ENCODE results near the gene FOSL1.

The FOSL1 gene

DNA sequence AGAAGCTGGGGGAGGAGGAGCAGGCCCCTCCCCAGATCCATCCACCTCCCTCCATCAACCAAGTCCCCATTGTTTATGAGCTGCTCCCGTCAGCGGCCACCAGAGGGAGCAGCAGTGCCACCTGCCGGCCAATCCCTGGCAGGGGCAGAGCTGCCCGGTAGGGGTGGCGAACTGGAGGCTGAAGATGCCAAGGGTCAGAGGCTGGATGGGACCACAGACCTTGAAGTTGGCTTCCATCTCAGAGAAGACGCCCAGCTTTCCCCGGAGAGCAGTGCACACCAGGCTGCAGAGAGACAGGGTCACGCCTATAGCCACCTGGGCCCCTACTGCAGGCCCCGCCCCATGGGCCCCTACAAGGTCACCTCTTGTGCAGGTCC lies 15.5 kb downstream of the FOSL1 start:
- Histone ChIP-seq H3K9ac (ENCODE audit: low read length) (no peak overlapping the region), H3K4me3 (ENCODE audit: low read depth, low read length, poor library complexity, severe bottlenecking) (no peak overlapping the region), H2AFZ (ENCODE audit: low read length) (no peak overlapping the region), H3K27ac (ENCODE audit: low read depth, low read length, poor library complexity, severe bottlenecking) (no peak overlapping the region), H3K27me3 (ENCODE audit: insufficient read depth, low read length) (no peaks in the 10 kb centered on the region), H3K36me3 (ENCODE audit: insufficient read depth, low read length) (peaks cover 43% of the 10 kb centered on the region), H3K9me3 (ENCODE audit: low read length) (no peaks in the 10 kb centered on the region), H3K9me2 (ENCODE audit: low read depth, low read length) (no peaks in the 10 kb centered on the region), H3F3A (ENCODE audit: insufficient read depth, low read length) (peaks cover 3% of the 10 kb centered on the region), H4K20me1 (ENCODE audit: insufficient read depth, low read length) (no peaks in the 10 kb centered on the region), H3K4me2 (ENCODE audit: low read length) (no peak overlapping the region), H3K79me2 (ENCODE audit: insufficient read depth, low read length) (no peaks in the 10 kb centered on the region), H3K4me1 (ENCODE audit: insufficient read depth, low read length, severe bottlenecking) (peaks cover 32% of the 10 kb centered on the region)
- TF ChIP-seq EZH2 (IDR thresholded peaks at IDR 0.05; ENCODE audit: borderline replicate concordance, low read length), result no peak
- TF ChIP-seq, protein P1, sequence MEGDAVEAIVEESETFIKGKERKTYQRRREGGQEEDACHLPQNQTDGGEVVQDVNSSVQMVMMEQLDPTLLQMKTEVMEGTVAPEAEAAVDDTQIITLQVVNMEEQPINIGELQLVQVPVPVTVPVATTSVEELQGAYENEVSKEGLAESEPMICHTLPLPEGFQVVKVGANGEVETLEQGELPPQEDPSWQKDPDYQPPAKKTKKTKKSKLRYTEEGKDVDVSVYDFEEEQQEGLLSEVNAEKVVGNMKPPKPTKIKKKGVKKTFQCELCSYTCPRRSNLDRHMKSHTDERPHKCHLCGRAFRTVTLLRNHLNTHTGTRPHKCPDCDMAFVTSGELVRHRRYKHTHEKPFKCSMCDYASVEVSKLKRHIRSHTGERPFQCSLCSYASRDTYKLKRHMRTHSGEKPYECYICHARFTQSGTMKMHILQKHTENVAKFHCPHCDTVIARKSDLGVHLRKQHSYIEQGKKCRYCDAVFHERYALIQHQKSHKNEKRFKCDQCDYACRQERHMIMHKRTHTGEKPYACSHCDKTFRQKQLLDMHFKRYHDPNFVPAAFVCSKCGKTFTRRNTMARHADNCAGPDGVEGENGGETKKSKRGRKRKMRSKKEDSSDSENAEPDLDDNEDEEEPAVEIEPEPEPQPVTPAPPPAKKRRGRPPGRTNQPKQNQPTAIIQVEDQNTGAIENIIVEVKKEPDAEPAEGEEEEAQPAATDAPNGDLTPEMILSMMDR (IDR thresholded peaks at IDR 0.05; ENCODE audit: low read length), result peak; percentile 100

DNA sequence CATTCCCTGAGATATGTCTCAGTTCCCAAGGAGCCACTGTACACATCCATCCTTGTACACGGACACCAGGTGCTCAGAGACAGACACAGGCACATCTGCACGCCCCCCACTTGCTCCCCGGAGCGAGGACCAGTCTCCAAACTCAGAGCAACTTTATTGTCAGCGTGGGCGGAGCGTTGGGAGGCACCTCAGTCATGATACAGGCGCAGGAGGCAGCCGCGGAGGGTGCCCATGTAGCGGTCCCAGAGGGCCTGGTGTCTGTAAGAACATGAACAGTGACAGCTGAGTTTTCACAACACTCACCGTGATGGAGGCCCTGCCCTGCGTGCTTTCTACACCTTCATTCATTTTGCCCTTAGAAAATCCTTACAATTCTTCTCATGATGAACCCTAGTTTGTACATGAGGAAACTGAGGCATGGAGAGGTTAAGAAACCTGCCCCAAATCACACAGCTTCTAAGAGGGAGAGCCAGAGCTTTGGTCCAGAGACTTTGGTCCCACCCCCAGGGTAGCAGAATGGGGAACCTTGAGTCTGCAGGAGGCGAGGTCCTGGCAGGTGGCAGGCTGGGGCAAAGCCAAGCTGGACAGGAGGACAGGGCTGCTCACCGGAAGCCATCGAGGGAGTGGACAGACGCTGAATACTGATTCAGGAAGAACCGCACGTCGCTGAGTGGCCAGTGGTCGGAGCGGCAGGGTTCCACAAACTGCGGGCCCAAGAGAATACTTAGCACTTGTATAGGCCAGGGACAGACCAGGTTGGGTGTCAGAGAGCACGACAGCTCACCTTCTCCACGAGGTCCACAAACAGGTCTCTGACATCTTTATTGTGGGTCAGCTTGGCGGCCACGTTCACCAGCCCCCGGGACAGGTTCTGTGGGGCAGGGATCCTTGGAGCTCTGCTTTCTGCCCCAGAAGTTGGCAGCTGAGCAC lies 16.1 kb downstream of the FOSL1 start:
- no peak overlapping the region for H2AFZ ChIP-seq (ENCODE audit: low read length)
- TF ChIP-seq EZH2 (IDR thresholded peaks at IDR 0.05; ENCODE audit: borderline replicate concordance, low read length), result no peak
- TF ChIP-seq, protein P1 (IDR thresholded peaks at IDR 0.05; ENCODE audit: low read length), result no peak
- no peaks in the 10 kb centered on the region for H3K9me3 ChIP-seq (ENCODE audit: low read length)
- H4K20me1 ChIP-seq (ENCODE audit: insufficient read depth, low read length), result no peaks in the 10 kb centered on the region
- H3K9ac ChIP-seq (ENCODE audit: low read length), result no peak overlapping the region
- H3F3A ChIP-seq (ENCODE audit: insufficient read depth, low read length), result no peaks in the 10 kb centered on the region
- H3K79me2 ChIP-seq (ENCODE audit: insufficient read depth, low read length), result no peaks in the 10 kb centered on the region
- H3K36me3 ChIP-seq (ENCODE audit: insufficient read depth, low read length), result peaks cover 43% of the 10 kb centered on the region
- peaks cover 25% of the 10 kb centered on the region for H3K4me1 ChIP-seq (ENCODE audit: insufficient read depth, low read length, severe bottlenecking)
- no peak overlapping the region for H3K27ac ChIP-seq (ENCODE audit: low read depth, low read length, poor library complexity, severe bottlenecking)
- H3K27me3 ChIP-seq (ENCODE audit: insufficient read depth, low read length), result no peaks in the 10 kb centered on the region
- H3K9me2 ChIP-seq (ENCODE audit: low read depth, low read length), result no peaks in the 10 kb centered on the region
- H3K4me3 ChIP-seq (ENCODE audit: low read depth, low read length, poor library complexity, severe bottlenecking), result no peak overlapping the region
- no peak overlapping the region for H3K4me2 ChIP-seq (ENCODE audit: low read length)

DNA sequence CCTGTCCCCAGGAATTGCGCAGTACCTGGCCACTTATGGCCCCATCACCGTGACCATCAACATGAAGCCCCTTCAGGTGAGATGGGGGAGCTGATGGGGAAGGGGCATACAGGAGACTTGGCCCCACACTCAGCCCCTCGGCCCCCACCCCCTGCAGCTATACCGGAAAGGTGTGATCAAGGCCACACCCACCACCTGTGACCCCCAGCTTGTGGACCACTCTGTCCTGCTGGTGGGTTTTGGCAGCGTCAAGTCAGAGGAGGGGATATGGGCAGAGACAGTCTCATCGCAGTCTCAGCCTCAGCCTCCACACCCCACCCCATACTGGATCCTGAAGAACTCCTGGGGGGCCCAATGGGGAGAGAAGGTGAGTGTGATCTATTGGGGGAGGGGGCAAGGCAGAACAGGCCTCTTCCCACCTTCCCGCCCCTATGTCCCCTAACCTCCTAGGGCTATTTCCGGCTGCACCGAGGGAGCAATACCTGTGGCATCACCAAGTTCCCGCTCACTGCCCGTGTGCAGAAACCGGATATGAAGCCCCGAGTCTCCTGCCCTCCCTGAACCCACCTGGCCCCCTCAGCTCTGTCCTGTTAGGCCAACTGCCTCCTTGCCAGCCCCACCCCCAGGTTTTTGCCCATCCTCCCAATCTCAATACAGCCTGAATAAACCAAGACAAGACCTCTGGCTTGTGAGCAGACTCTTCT lies 17.0 kb downstream of the FOSL1 start:
- Histone ChIP-seq H3K4me3 (ENCODE audit: low read depth, low read length, poor library complexity, severe bottlenecking) (no peak overlapping the region), H2AFZ (ENCODE audit: low read length) (no peak overlapping the region), H3K9ac (ENCODE audit: low read length) (no peak overlapping the region), H3K9me3 (ENCODE audit: low read length) (no peaks in the 10 kb centered on the region), H3K36me3 (ENCODE audit: insufficient read depth, low read length) (peaks cover 43% of the 10 kb centered on the region), H3F3A (ENCODE audit: insufficient read depth, low read length) (no peaks in the 10 kb centered on the region), H4K20me1 (ENCODE audit: insufficient read depth, low read length) (no peaks in the 10 kb centered on the region), H3K4me1 (ENCODE audit: insufficient read depth, low read length, severe bottlenecking) (peaks cover 20% of the 10 kb centered on the region), H3K27ac (ENCODE audit: low read depth, low read length, poor library complexity, severe bottlenecking) (no peak overlapping the region), H3K79me2 (ENCODE audit: insufficient read depth, low read length) (no peaks in the 10 kb centered on the region), H3K9me2 (ENCODE audit: low read depth, low read length) (no peaks in the 10 kb centered on the region), H3K27me3 (ENCODE audit: insufficient read depth, low read length) (no peaks in the 10 kb centered on the region), H3K4me2 (ENCODE audit: low read length) (no peak overlapping the region)
- TF ChIP-seq EZH2 (IDR thresholded peaks at IDR 0.05; ENCODE audit: borderline replicate concordance, low read length), result no peak
- TF ChIP-seq, protein P1 (IDR thresholded peaks at IDR 0.05; ENCODE audit: low read length), result no peak
